PC-3 (cell line): ENCODE results near the gene P3H2. TPM values are rescaled to one million over a fixed set of nuclear protein-coding genes. Genes with fewer than 3 reads are reported as not detected.

ENCODE experiments used
- ATAC-seq: fragments of 200-7000 bp; cut with Tn5 transposase; 2 replicates; pipeline ENCODE4 v1.9.1; 2020; ENCODE audit warnings: mild to moderate bottlenecking, moderate library complexity
- Bru-seq: library from RNA; stranded (reverse); fragments of 400-500 nt; gene quantifications from one replicate; lab custom pipeline; 2021; lab: Mats Ljungman, UMichigan
- BruChase-seq, 2 experiments: library from RNA; stranded (reverse); fragments of 400-500 nt; gene quantifications; one replicate each; lab custom pipeline; 2021; lab: Mats Ljungman, UMichigan
- BruUV-seq: library from RNA; stranded (reverse); fragments of 400-500 nt; replicated peaks from 2 replicates; lab custom pipeline; 2021; lab: Mats Ljungman, UMichigan
- CTCF ChIA-PET: fragments of 300-600 bp; sonication (Branson Sonifier 250); formaldehyde crosslinking; loops from one replicate; lab custom pipeline; 2022; ENCODE audit warnings: antibody characterized with exemption; lab: Charles Lee
- POLR2A ChIA-PET: fragments of 300-600 bp; sonication (Branson Sonifier 250); formaldehyde crosslinking; loops from one replicate; lab custom pipeline; 2022; ENCODE audit warnings: antibody characterized with exemption; ENCODE audit not compliant: unreplicated experiment; lab: Charles Lee
- DNase-seq: peaks from one replicate; pipeline ENCODE4 v3.0.0-alpha.2; 2015
- H2AFZ ChIP-seq: fragments of 300-600 bp; sonication (generic); 2 replicates; pipeline ENCODE4 v1.6.0; 2016; ENCODE audit warnings: antibody characterized with exemption, low read length
- H3F3A ChIP-seq: fragments of 300-600 bp; sonication (generic); one replicate; pipeline ENCODE4 v1.6.0; 2017; ENCODE audit warnings: antibody characterized with exemption, low read length, control low read depth, mild to moderate bottlenecking; ENCODE audit not compliant: unreplicated experiment
- H3K27ac ChIP-seq: fragments of 300-600 bp; sonication (generic); 2 replicates; pipeline ENCODE4 v1.5.1; 2016; ENCODE audit warnings: mild to moderate bottlenecking, low read length
- H3K27me3 ChIP-seq: fragments of 300-600 bp; sonication (generic); 2 replicates; pipeline ENCODE4 v1.6.1; 2016; ENCODE audit warnings: low read length, mixed read lengths
- H3K36me3 ChIP-seq: fragments of 300-600 bp; sonication (generic); 2 replicates; pipeline ENCODE4 v1.6.1; 2016; ENCODE audit warnings: low read depth, mixed run types, low read length, mixed read lengths
- H3K4me1 ChIP-seq: fragments of 300-600 bp; sonication (generic); 2 replicates; pipeline ENCODE4 v1.5.1; 2016; ENCODE audit warnings: low read length; ENCODE audit not compliant: insufficient read depth
- H3K4me2 ChIP-seq: fragments of 300-600 bp; sonication (generic); 2 replicates; pipeline ENCODE4 v1.6.0; 2016; ENCODE audit warnings: low read length
- H3K4me3 ChIP-seq: fragments of 300-600 bp; sonication (generic); 2 replicates; pipeline ENCODE4 v1.5.1; 2016; ENCODE audit warnings: mild to moderate bottlenecking, low read length, mixed read lengths
- H3K79me2 ChIP-seq: fragments of 300-600 bp; sonication (generic); 2 replicates; pipeline ENCODE4 v1.6.1; 2017; ENCODE audit warnings: low read length, mixed read lengths
- H3K9ac ChIP-seq: fragments of 300-600 bp; sonication (generic); 2 replicates; pipeline ENCODE4 v1.6.0; 2016; ENCODE audit warnings: mild to moderate bottlenecking, low read length
- H3K9me2 ChIP-seq: fragments of 300-600 bp; sonication (generic); replicated peaks from 2 replicates; pipeline ENCODE4 v1.6.1; 2016; ENCODE audit warnings: mixed run types, low read length, mixed read lengths
- H3K9me3 ChIP-seq: fragments of 300-600 bp; sonication (generic); 2 replicates; pipeline ENCODE4 v1.6.1; 2016; ENCODE audit warnings: low read length, mixed read lengths
- H4K20me1 ChIP-seq: fragments of 300-600 bp; sonication (generic); 2 replicates; pipeline ENCODE4 v1.6.1; 2016; ENCODE audit warnings: low read length, mixed read lengths
- CTCF ChIP-seq: fragments of 300-600 bp; sonication (generic); conservative IDR thresholded peaks from 2 replicates; pipeline ENCODE4 v1.5.1; 2017; ENCODE audit warnings: antibody characterized with exemption, low read depth, mild to moderate bottlenecking, low read length
- EZH2 ChIP-seq: fragments of 300-600 bp; sonication (generic); IDR thresholded peaks from one replicate; pipeline ENCODE4 v1.6.1; 2017; ENCODE audit warnings: antibody characterized with exemption, mild to moderate bottlenecking, low read length; ENCODE audit not compliant: unreplicated experiment
- EZH2phosphoT487 ChIP-seq: fragments of 300-600 bp; sonication (generic); IDR thresholded peaks from 2 replicates; pipeline ENCODE4 v1.6.1; 2018; ENCODE audit warnings: mild to moderate bottlenecking, antibody characterized with exemption, low read length, borderline replicate concordance
- intact Hi-C: fragments of 100-400 bp; cut with micrococcal nuclease; formaldehyde crosslinking; loops from 2 replicates; pipeline ENCODE4 v1.9.0; 2023
- long read RNA-seq: library from polyadenylated mRNA; unstranded; transcript quantifications from one replicate; pipeline ENCODE4 v2.0.0, GENCODE V29; 2021; ENCODE audit not compliant: unreplicated experiment
- total RNA-seq: library from RNA; depleted of rRNA; stranded (reverse); fragments of >200 nt; gene quantifications from 2 replicates; pipeline ENCODE4 v1.2.3, GENCODE V29; 2014; rRNA removed

The P3H2 gene, protein sequence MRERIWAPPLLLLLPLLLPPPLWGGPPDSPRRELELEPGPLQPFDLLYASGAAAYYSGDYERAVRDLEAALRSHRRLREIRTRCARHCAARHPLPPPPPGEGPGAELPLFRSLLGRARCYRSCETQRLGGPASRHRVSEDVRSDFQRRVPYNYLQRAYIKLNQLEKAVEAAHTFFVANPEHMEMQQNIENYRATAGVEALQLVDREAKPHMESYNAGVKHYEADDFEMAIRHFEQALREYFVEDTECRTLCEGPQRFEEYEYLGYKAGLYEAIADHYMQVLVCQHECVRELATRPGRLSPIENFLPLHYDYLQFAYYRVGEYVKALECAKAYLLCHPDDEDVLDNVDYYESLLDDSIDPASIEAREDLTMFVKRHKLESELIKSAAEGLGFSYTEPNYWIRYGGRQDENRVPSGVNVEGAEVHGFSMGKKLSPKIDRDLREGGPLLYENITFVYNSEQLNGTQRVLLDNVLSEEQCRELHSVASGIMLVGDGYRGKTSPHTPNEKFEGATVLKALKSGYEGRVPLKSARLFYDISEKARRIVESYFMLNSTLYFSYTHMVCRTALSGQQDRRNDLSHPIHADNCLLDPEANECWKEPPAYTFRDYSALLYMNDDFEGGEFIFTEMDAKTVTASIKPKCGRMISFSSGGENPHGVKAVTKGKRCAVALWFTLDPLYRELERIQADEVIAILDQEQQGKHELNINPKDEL
- total RNA-seq (4.5 and 11.4 TPM in 2 replicates), Bru-seq, nascent RNA (percentile 38 among the genes with signal in this experiment), BruChase-seq, experiment 1, labeled RNA remaining after a 6-hour chase (percentile 35 among the genes with signal in this experiment), BruChase-seq, experiment 2, labeled RNA remaining after a 2-hour chase (percentile 32 among the genes with signal in this experiment)
- long read RNA-seq, transcript P3H2-201 (15 exons, 3,509 nt) = major isoform, 6 of 9 reads
- long read RNA-seq, partial matches to known transcripts = 2 of 9 reads
- long read RNA-seq, other reads (novel, unspliced or antisense) = 1 of 9 reads

- Histone ChIP-seq H3F3A (no peaks in the 10 kb centered on the region), H3K9ac (peak within 1 kb of the TSS; percentile 57; the same call in 1 of the 2 replicates), H3K36me3 (no peaks in the 10 kb centered on the region), H3K27me3 (no peaks in the 10 kb centered on the region), H3K4me2 (peak within 1 kb of the TSS; percentile 94), H3K79me2 (no peaks in the 10 kb centered on the region), H3K9me3 (no peaks in the 10 kb centered on the region), H3K27ac (no peak within 1 kb of the TSS), H4K20me1 (no peaks in the 10 kb centered on the region), H3K4me1 (peaks cover 4% of the 10 kb centered on the region), H2AFZ (peak within 1 kb of the TSS; percentile 94), H3K9me2 (no peaks in the 10 kb centered on the region), H3K4me3 (peak within 1 kb of the TSS; percentile 89)
- CTCF ChIA-PET = interaction anchor here (0.5 to 1.7 kb wide), 19 partner anchors 12 to 413 kb away, joined by 3 to 11 read pairs (median 4); no protein-coding TSS in a partner anchor
- ATAC-seq = peak; percentile 99
- BruUV-seq = no TSS peak
- DNase-seq = peak; percentile 92
- intact Hi-C loops = loop anchor here (1.0 to 5.0 kb wide), 4 partner anchors 82 to 207 kb away; no protein-coding TSS in a partner anchor
- TF ChIP-seq EZH2 (no peak), CTCF (peak; percentile 64)
- POLR2A ChIA-PET = interaction anchor here (0.5 to 0.7 kb wide), 3 partner anchors 66 to 108 kb away, joined by 3 read pairs; no protein-coding TSS in a partner anchor
Observed at GRCh38 chr3:190120269-190121060, at the start of gene P3H2. TSS of gene P3H2 (minus strand) at chr3:190120897. CDS start at chr3:190120731, 166 bp downstream.

GRCh38 chr3:190169877-190170276, 49.2 kb upstream of the P3H2 start:
- Histone ChIP-seq H3K9ac (no peak overlapping the region), H3K4me2 (no peak overlapping the region), H3K36me3 (no peaks in the 10 kb centered on the region), H4K20me1 (no peaks in the 10 kb centered on the region), H3K27me3 (no peaks in the 10 kb centered on the region), H3F3A (no peaks in the 10 kb centered on the region), H3K27ac (no peak overlapping the region), H3K9me2 (no peaks in the 10 kb centered on the region; the same call in 1 of the 2 replicates), H3K9me3 (no peaks in the 10 kb centered on the region), H3K4me1 (no peaks in the 10 kb centered on the region), H2AFZ (no peak overlapping the region), H3K4me3 (no peak overlapping the region), H3K79me2 (no peaks in the 10 kb centered on the region)
- ChIA-PET POLR2A (no interaction called here), CTCF (no interaction called here)
- DNase-seq (no peak), ATAC-seq (no peak)
- BruUV-seq = no TSS peak
- intact Hi-C loops = no loop called here
- TF ChIP-seq EZH2 = no peak
- TF ChIP-seq EZH2phosphoT487 = no peak
- no peak for TF ChIP-seq CTCF
